GM20431 (cell line): ENCODE measurements around the gene MARVELD1.

Experiments used
- in situ Hi-C: fragments of 300-500 bp; cut with MseI, MboI; formaldehyde crosslinking; loops from one replicate; pipeline ENCODE4 v1.15.0; 2020; ENCODE audit warnings: low sequenced_read_pairs; ENCODE audit not compliant: unreplicated experiment

The MARVELD1 gene

DNA sequence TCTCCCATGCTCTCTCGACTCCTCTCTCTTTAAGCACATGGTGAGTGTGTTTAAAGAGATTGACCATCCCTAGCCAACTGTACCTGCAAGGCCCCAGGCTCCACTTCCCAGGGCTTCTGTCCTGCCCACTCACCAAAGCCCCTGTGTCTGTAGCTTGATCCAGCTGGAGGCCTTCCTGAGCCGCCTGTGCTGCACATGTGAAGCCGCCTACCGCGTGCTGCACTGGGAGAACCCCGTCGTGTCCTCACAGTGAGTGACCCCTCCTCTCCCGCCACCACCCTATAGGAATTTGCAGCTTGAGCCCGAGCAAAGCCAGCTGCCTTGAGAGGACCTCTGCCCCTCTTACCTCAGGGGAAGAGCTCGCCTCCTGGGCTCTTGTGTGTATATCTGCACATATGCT is 34.6 kb downstream of the MARVELD1 start:
- in situ Hi-C loops, result no loop called here

DNA sequence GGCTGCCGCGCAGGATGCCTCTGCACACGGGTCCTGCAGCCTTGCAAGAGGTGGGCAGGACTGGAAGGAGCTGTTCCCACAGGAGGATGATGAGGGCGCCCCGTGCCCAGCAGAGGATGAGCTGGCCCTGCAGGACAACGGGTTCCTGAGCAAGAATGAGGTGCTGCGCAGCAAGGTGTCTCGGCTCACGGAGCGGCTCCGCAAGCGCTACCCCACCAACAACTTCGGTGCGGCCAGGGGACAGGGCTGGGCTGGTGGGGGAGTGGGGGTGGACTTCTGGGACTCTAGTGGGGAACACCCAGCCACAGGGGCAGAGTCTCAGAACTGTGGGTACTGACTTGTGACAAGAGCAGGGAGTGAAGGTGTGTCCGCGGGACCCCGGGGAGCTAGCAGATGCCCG is 39.4 kb downstream of the MARVELD1 start:
- in situ Hi-C loops, result no loop called here

DNA sequence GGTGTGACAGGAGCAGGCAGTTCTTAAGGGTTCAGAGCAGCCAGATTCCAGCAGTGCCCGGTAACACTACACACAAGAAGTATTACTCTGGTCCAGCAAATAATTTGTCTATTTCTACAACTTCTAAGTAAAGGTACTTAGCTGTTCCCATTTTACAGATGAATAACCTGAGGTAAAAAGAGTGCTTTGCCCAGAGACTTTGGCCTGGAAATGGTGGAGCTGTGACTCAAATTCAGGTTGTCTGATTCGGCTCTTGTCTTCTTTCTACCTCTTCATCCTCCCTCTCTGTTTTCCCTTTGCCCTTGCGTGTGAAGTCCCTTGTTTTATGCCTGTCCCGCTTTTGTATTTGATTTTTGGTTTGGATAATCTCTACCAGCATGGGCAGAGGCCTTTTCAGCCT is 41.2 kb downstream of the MARVELD1 start:
- in situ Hi-C loops, result no loop called here

DNA sequence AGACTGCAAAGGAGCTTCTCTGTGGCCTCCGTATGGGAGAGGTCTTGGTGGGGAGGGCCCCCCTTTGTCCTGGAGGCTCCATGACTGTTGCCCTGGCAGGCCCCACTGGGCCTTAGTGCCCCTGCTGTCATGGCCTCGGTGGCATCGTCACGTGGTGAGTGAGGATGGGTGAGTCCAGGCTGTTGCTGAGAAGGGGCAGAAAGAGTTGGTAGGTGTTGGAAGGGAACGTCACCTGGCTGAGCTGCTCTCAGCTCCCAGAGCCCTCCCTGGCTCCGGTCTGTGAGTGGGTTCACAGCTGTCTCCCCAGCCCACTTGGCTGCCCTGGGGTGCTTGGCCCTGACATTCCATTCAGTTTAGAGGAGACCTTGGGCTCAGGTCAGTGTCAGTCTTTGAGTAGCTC is 42.2 kb downstream of the MARVELD1 start:
- in situ Hi-C loops, result no loop called here

DNA sequence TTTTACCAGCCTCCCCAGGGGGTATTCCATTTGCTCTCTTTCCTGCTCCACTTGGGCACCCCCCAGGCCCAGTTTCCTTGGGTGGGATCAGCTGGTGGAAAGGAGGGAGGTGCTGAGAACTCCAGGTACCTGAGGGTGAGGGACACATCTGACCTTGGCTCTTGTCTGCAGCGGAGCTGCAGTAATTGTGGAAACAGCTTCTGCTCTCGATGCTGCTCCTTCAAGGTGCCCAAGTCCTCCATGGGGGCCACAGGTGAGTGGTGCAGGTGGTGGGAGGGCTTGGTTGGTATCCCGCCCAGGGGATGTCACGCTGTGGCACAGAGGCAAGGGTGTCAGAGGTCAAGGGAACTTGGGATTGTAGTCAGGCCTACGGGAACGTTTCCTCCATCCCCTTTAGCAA is 43.9 kb downstream of the MARVELD1 start:
- in situ Hi-C loops, result no loop called here

DNA sequence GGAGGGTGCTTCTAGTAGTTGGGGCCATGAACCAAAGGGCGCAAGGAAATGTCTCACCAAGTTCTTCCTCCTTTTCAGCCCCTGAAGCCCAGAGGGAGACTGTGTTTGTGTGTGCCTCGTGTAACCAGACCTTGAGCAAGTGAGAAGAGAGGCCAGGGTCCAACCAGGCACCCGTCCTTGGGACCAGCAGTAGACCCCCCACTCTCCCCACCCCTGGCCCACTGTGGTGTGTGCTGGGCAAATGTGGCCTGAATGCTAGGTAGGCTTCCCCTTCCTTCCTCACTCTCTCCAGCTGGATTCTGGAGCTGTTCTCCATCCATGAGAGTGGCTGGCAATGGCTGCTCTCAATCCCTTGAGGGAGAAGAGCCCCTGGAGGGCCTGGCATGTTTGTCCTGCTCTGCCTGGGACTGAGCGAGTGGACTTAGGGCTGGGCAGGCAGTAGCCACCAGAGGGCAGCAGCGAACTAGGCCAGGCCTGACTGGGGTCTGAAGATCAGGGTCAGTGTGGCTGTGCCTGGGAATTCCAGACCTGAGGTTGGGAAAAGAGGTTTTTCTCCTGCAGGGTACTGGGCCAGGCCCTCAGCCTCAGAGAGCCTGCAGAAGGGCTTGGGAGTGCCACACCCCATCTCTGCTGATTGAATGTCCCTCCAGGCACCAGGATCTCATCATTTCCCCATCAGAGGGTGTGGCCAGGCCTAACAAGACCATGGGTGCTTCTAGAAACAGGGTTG is 45.8 kb downstream of the MARVELD1 start:
- in situ Hi-C loops, result no loop called here

DNA sequence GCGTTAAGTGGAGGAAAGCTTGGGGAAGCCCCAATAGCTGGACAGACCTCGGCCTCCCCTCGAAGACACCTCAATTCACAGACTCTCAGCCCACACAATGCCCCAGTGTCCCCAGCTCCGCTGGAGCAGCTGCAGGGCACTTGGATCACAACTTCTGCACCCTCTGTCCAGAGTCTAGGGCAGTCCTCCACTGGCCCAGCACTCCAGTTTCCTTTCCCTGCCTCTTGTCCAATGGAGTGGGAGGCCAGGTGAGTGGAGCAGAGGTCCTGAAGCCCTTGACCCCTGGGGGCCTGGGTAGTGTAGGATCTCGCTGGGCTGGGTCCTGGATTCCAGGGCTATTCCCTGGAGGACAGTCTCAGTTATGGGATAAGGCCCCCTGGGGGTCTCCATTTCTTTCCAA is 46.4 kb downstream of the MARVELD1 start:
- in situ Hi-C loops, result no loop called here

DNA sequence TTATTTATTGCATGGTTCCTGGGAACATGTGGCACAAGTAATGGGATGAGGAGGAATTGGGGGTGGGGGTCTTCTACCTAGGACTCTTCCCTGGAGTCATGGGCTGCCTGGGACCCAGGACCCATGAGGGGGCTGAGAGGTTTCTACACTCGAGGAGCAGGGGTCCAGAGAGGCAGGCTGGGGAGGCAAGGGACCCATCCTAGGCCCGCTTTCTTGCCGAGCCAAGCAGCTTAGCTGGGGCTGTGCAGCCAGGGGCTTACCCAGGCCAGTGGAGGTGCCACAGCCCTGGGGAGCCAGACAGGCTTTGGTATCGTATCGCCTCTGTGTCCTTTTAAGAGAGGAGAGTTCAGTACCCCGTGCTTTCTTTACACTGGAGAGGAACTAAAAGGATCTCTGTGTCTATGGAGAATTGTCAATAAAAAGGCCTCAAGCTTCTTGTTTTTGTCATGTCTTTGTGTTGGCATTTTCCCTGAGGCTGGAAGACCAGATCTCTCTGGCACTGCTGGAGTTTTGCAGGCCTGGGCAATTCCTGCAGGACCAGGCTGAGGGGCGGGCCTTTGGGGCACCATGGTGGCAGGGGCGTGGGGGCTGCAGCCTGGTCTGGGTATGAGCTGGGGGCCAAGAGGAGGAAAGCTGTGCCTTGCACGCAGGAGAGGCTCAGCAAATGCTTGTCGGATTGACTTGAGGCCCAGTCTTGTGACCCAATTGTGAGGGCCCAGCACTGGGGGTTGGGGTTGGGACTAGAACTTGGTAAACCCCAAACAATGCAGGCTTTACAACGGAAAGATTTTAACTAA is 47.1 kb downstream of the MARVELD1 start:
- in situ Hi-C loops, result no loop called here

DNA sequence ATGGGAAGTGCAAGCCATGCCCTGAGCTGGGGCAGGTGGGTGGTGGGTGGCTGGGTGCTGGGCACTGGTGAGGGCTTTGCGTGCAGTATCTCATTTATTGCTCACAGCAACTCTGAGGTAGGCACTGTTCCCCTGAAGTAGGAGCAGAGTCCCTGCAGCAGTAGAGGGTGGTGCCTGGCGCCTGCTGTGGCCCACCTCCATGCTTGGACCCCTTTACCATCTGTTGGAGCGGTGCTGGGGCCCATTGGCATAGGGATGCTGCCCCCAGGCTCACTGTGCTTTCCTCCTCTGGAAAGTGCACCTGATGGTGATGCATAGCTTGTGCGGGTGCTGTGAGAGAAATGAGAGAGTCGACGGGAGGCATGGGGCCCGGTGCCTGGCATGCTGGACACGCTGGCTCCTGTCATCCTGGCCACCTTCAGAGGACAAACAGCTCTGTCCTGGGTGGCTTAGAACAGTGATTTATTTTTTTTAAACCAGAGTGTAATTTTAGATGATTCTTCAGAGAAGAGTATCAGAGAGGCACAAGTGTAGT is 47.9 kb downstream of the MARVELD1 start:
- in situ Hi-C loops, result no loop called here

DNA sequence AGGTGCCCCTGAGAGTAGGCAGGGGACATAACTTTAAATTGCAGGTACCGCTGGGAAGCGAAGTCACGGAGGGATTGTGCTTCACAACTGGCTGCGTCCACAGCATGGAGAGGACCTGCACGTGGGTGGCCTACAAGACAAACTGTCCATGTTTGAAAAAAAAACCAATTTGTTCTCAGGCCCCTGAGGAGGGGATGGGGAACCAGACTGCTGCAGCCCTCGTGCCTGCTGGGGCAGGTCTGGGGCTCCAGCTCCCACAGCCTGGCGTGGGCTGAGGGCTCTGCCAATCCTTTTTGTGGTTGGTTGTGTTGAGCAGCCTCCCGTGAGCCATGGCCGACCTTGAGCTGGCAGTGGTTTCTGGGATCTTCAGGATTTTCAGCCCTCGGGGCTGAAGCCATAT is 48.5 kb downstream of the MARVELD1 start:
- in situ Hi-C loops, result no loop called here

DNA sequence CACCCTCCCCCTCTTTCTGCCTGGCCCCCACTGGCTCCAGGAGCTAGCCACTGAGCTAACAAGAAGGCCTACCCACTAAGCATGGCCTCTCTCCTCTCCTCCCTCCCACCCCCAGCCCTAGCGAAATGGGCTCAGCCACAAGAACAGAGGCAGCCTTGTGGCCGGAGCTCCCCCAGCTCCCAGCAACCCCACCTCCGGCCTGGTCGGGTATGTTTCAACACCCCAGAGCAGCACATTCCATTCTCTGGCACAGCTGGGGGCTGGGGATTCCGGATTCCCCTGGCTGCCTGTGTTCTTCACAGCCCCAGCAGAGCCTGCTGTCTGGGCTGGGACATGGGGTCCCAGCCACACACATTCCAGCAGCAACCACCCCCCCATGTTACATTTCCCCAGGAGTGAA is 49.3 kb downstream of the MARVELD1 start:
- in situ Hi-C loops, result no loop called here

DNA sequence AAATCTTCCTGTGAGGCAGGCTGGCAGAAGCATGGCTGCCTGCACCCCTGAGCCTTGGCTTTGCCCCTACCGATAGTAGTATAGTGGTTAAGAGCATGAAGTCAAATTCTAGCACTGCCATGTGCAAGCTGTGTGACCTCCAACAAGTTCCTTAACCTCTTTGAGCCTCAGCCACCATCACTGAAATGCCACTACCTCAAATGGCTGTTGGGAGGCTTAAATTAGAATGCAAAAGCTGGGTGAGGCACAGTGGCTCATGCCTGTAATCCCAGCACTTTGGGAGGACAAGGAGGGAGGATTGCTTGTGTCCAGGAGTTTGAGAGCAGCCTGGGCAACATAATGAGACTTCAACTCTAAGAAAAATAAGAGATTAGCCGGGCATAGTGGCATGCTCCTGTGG is 49.9 kb downstream of the MARVELD1 start:
- in situ Hi-C loops, result no loop called here

DNA sequence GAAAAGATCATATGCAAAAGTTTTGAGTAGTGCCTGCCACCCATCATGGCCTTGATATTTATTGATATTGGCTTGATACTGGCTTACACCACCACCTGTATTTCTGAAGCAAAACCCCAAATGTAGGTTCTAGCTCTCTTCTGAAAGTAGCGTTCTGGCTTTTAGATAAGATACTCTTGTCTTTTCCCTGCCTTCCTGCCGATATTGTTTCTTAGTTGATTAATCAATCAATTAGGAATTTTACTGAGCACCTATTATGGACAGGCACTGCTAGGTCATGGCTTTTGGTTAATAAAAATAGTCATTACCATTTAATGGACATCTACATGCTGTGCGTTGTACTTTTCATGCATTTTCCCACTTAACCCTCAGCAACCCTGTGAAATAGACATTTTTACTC is 50.4 kb downstream of the MARVELD1 start:
- in situ Hi-C loops, result no loop called here

DNA sequence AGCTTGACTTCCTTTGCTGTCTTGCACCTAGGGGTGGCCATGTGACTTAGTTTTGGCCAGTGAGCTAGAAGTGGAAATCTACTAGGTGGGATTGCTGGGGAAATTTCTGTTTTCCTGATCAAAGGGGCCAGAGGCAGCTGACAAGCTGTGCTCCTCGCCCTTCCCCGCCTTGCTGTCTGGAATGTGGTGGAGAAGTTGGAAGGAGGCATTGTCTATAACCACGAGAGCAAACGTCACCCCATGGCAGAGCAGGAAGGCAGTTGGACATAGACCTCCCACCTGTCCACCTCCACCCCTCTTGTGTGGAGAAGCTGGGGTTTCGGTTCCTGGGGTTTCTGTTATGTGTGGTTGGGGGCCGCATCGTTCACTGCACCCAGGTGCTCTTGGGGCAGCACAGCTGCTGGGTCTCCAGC is 51.0 kb downstream of the MARVELD1 start:
- in situ Hi-C loops, result no loop called here

DNA sequence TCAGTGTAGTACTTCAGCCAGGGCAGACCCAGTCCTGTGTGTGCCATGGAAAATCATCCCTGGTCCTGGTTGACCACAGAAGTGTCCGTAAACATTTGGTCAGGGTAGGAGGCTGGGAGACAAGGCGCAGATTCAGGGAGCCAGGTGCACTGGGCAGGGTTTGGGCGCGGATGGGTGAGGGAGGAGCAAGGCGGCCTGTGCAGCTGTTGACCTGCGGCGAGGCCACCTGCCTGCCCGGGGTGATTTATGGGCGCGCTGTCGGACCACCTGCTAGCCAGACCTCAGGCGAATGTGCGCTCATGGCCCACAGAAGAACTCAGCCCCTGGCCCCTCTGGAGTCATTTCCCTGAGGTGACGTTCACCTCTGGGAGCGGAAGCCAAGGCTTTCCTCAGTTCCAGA is 51.7 kb downstream of the MARVELD1 start:
- in situ Hi-C loops, result no loop called here

DNA sequence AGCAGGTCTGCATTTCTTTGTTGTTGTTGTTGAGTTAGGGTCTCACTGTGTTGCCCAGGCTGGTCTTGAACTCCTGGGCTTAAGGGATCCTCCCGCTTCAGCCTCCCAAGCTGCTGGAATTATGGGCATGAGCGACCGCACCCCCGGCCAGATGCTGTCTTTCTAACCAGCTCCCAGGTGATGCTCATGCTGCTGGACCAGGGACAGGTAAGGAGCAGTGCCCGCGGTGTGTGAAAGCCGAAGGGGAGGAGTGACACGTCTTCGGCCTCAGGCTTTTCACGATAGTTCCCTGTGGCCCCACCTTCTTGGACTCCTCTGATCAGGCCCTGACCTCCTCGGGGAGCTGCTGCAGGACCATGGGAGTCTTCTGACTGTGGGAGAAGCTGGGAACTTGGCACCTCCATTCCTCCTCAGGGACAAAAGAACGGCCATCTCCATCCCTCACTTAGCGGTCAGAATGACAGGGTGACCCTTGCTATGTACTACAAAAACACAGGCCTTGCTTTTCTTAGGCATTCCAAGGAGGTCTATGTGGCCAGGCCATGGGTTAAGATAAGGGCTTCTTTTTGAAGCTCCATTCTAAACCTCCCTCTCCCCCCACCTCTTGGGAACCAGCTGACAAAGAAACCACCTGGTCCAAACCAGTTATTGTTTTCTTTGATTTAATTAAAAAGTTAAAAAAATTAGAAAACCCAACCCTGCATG is 52.7 kb downstream of the MARVELD1 start:
- in situ Hi-C loops, result no loop called here

DNA sequence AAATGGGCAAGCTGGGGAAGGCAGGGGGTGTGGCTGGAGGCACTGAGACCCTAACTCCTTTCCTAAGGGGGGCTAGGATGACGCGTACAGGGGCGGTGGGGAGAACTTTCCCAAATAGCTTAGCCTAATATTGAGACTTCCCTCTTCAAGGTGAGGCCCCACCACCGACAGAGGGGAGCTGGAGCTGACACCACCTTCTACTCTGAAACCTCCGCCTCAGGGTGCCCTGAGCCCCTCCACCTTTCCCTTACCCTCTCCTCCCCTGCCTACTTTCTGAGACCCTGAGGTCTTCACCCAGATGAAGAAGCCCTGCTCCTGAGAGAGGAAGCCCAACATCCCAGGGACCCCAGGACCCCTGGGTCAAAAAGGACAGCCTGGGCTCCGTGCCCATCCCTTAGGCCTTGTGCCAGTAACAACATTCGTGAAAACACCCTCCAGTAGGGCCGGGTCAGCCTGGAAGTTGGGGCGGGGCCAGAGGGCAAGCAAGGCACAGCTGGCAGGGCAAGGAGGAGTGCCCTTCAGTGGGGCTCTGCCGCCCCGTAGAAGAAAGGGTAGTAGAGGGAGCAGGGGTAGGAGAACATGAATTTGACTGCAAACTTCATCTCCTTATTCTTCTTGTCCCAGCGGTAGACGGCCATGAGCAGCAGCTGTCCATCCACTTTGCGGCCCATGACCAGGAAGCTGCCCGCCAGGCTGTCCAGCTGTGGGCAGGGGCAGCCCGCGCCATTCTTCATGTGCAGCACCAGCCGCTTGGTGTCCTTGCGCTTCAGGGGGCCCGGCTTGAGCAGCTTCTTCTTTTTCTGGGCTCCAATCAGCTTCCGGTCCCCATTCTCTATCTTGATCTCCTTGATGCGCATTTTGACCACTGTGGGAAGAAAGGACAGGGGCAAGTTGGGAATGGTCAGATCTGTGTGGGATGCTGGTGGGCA is 53.7 kb downstream of the MARVELD1 start:
- in situ Hi-C loops, result no loop called here
